ENCODE data around the gene SPEF1. TPM values are rescaled to one million over a fixed set of nuclear protein-coding genes. Genes with fewer than 3 reads are reported as not detected.
A peak's percentile ranks its signal among the peaks of the same experiment; 100 is the strongest.
"Not testable (repeated sequence)": the region's sequence is repeated elsewhere in the genome, so short reads cannot be mapped to it uniquely, and the experiment has no call there.

The SPEF1 gene
- polyA plus RNA-seq, 4 donors = 1.2 to 2.7 (median 2.3) TPM

GRCh38 chr20:3794168-3794567 lies 12.9 kb upstream of the SPEF1 start:
- DNase-seq (ENCODE audit: low read depth in 4 of 4, low spot score in 2 of 4) = not testable (repeated sequence)

- not testable (repeated sequence) for DNase-seq (ENCODE audit: low read depth in 4 of 4, low spot score in 2 of 4)
Measured at GRCh38 chr20:3789201-3789600, 8.0 kb upstream of the SPEF1 start.

DNA sequence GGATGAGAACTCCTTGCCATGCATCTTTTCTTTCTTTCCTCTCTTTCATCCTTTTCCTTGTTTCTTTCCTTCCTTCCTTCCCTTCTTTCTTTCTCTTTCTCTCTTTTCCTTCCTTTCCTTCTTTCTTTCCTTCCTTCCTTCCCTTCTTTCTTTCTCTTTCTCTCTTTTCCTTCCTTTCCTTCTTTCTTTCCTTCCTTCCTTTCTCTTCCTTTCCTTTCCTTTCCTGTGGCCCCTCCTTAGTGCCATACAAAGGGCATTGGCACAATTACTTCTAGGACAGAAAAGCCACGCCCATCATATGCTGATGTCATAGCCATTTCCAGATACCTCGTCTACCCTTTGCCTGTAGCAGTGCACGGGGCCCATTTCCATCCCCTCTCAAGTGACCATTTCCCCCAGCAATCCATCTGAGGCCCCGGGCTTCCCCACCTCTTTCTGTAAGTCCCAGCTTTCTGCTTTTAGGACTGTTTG lies 7.5 kb upstream of the SPEF1 start:
- no peak for DNase-seq (ENCODE audit: low read depth in 4 of 4, low spot score in 2 of 4)

DNA sequence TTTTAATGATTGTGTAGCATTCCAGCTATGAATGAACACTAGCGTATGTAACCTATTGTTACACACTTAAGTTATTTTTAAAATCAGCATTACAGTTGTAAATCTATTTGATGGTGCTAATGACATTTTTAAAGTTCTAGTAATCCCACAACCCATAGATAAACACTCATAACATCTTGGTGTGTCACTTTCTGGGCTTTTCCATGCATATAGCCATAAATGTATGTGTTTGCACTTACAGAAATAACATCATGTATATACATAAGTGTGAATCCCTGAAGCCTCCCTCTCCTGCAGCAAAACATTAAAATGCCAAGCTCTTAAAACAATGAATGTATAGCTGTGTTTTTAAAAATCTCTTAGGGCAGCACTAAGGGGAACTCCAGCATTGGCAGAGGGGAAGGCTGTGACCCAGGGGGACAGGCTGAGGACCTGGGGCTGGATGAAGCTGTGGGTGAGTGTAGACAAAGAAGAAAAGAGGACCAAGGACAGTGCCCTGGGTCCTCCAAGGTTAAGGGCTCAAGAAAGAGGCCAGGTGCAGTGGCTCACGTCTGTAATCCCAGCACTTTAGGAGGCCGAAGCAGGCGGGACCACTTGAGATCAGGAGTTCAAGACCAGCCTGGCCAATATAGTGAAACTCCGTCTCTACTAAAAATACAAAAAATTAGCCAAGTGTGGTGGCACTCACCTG lies 6.2 kb upstream of the SPEF1 start:
- DNase-seq (ENCODE audit: low read depth in 4 of 4, low spot score in 2 of 4) = no peak

- DNase-seq (ENCODE audit: low read depth in 4 of 4, low spot score in 2 of 4) = peak in 1 of 4 donors; percentile 79
Measured at GRCh38 chr20:3786665-3787323, 5.5 kb upstream of the SPEF1 start, which contains the start of gene CENPB. Gene CENPB, minus strand, starts transcription at chr20:3786740. Its CDS starts 257 bp downstream, at chr20:3786483.

DNA sequence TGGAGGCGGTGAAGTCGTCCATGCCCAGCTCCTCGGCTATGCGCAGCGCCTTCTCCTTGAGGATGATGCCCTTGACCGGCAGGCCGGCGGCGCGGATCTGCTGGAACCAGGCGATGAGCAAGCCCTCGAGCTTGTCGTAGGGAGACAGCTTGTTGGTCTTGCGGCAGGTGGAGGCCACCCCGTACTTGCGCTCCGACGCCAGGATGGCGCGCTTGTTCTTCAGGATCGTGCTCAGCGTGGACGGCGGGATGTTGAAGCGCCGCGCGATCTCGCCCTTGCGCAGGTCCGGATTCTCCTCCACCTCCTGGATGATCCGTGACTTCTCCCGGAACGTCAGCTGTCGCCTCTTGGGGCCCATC lies 4.9 kb upstream of the SPEF1 start:
- DNase-seq (ENCODE audit: low read depth in 4 of 4, low spot score in 2 of 4) = no peak

GRCh38 chr20:3785240-3786125 lies 4.2 kb upstream of the SPEF1 start:
- no peak for DNase-seq (ENCODE audit: low read depth in 4 of 4, low spot score in 2 of 4)

DNA sequence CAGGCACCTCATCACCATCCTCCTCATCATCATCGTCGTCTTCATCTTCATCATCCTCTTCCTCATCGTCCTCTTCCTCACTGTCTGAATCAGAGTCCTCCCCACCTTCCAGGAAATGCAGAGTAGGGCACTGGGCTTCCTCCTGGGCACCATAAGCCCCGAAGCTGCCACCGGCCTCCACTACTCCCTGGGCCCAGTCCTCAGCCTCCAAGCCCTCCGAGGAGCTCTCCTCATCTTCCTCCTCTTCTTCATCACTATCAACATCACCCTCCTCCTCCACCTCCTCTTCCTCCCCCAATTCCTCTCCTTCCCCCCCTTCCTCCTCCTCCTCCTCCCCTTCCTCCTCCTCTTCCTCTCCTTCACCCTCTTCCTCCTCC lies 3.6 kb upstream of the SPEF1 start:
- DNase-seq (ENCODE audit: low read depth in 4 of 4, low spot score in 2 of 4) = no peak

- DNase-seq (ENCODE audit: low read depth in 4 of 4, low spot score in 2 of 4) = no peak
Measured at GRCh38 chr20:3784216-3784853, 3.1 kb upstream of the SPEF1 start.

DNA sequence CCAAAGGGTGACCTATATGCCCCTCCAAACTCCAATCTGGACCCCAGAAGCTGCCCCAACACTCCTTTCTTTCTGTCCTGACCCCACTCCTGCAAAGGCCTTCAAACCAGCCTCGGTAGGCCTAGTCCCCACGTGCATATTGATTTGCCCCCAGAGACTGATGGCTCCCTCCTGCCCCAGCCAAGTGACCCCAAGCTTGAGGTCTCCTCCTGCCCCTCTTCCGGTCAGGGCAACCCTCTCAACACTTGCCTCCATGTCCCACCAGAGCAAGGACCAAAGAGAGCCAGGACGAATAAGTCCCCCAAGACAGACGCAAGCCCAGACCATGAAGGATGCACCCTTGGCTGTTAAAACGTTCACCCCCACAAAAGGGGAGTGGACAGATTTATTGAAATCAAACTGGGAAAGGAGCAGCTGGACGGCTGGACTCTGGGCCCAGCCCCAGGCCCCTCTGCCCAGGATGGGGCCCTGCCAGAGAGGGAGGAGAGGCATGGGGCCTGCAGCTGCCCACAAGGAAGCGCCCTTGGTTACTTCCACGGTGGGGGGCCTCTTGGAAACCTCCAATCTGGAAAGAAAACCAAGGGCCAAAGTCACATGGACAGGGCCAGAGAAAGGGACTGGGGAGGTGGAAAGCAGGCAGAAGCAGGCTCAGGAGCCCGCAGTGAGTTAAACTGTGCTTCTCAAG lies 2.4 kb upstream of the SPEF1 start:
- no peak for DNase-seq (ENCODE audit: low read depth in 4 of 4, low spot score in 2 of 4)

DNA sequence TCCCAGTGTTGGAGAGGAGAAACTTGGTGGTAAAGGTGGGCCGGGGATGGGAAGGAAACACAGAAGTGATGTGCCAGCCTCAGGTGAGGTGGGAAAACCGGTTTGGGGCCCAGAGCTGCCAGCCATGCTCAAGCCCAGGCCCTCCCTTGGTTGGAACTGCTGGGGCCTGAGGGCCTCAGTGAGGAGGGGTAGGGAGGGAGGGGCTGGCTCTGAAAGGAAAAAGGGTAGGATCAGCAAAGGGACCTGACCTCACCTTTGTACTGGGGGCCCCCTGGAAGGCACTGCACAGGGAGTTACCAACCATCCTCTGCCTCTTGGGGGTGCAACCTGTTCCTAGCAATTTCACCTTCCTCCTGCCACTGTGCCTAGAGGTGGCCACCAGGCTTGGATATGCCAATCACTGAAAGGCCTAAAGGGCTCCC lies 1.8 kb upstream of the SPEF1 start:
- no peak for DNase-seq (ENCODE audit: low read depth in 4 of 4, low spot score in 2 of 4)

- no peak for DNase-seq (ENCODE audit: low read depth in 4 of 4, low spot score in 2 of 4)
Measured at GRCh38 chr20:3782597-3782996, 1.3 kb upstream of the SPEF1 start.

- no peak for DNase-seq (ENCODE audit: low read depth in 4 of 4, low spot score in 2 of 4)
Measured at GRCh38 chr20:3778976-3779375, 2.3 kb downstream of the SPEF1 start.

GRCh38 chr20:3777716-3778629 lies 3.3 kb downstream of the SPEF1 start:
- no peak for DNase-seq (ENCODE audit: low read depth in 4 of 4, low spot score in 2 of 4)

- no peak for DNase-seq (ENCODE audit: low read depth in 4 of 4, low spot score in 2 of 4)
Measured at GRCh38 chr20:3777381-3777715, 3.9 kb downstream of the SPEF1 start.

DNA sequence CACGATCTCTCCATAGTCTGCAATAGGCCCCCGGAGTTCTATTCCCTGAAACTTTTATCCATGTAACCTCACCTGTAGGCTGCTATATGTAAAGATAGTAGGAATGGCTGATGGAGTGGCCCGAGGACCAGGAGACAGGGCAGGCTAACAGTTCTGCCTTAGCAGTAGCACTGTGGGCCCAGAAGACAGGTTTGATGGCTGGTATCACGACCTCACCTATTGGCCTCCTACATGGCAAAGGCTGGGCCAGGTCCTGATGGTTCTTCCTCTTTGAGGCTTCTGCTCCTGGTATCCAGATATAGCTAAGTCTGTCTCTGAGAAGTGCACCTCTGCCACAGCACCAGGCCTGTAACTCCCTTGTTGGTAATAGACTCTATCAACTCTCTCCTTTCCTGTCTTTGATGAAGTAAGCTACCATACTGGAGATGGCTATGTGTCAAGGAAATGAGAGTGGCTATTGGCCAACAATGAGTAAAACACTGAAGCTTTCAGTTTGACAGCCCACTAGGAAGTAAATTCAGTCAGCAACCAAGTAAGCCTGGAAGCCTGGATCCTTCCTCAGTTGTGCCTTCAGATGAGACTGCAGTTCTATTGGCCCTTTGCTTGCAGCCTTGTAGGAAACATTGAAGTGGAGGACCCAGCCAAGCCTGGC lies 5.7 kb downstream of the SPEF1 start:
- no peak for DNase-seq (ENCODE audit: low read depth in 4 of 4, low spot score in 2 of 4)

DNA sequence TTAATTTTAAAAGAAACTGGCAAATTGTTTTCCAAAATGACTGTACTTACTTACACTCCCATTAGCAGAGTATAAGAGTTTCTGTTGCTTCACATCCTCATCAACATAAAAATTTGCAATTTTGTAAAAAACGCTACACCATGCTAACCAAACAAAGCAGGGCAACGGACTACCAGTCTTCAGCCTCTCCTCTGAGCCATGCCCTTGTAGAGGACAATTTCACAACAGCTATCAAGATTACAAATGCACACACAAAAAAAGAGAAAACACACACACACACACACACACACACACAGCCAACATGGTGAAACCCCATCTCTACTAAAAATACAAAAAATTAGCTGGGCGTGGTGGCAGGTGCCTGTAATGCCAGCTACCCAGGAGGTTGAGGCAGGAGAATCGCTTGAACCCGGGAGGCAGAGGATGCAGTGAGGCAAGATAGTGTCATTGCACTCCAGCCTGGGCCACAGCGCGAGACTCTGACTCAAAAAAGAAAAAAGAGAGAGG lies 9.6 kb downstream of the SPEF1 start:
- no peak for DNase-seq (ENCODE audit: low read depth in 4 of 4, low spot score in 2 of 4)

- no peak for DNase-seq (ENCODE audit: low read depth in 4 of 4, low spot score in 2 of 4)
Measured at GRCh38 chr20:3768342-3769130, 12.7 kb downstream of the SPEF1 start.
